ENCODE measurements around the gene RNH1. TPM values are rescaled to one million over a fixed set of nuclear protein-coding genes. Genes with fewer than 3 reads are reported as not detected.

The RNH1 gene
- total and polyA plus RNA-seq, 2 experiments from 2014 or later, result 623 to 751 TPM

GRCh38 chr11:477052-477715 is 29.9 kb downstream of the RNH1 start:
- in situ Hi-C loops (cut with MboI), result no loop called here
- no peak overlapping the region for H3K4me3 ChIP-seq

GRCh38 chr11:476416-476815 is 30.6 kb downstream of the RNH1 start:
- Histone ChIP-seq H3K27me3 (replicated peaks; ENCODE audit: insufficient read depth) (no peaks in the 10 kb centered on the region), H2AFZ (no peak overlapping the region), H3K4me2 (ENCODE audit: unreplicated experiment) (no peak overlapping the region), H3K79me2 (ENCODE audit: insufficient read depth) (peaks cover 52% of the 10 kb centered on the region), H3K4me1 (ENCODE audit: insufficient read depth) (no peaks in the 10 kb centered on the region), H4K20me1 (ENCODE audit: insufficient read depth) (no peaks in the 10 kb centered on the region), H3K9me3 (ENCODE audit: low read depth) (no peaks in the 10 kb centered on the region), H3K27ac (no peak overlapping the region), H3K9ac (no peak overlapping the region), H3F3A (ENCODE audit: insufficient read depth) (no peaks in the 10 kb centered on the region), H3K9me2 (ENCODE audit: insufficient read depth) (no peaks in the 10 kb centered on the region), H3K36me3 (ENCODE audit: low read depth) (no peaks in the 10 kb centered on the region), H3K4me3 (no peak overlapping the region)
- WGBS, 2 experiments (ENCODE audit: low coverage in 1 of 2, low lambda C conversion rate in 2 of 2, missing lambda C conversion rate in 2 of 2), result 96 to 97% methylated on average over 14 to 15 of the region's 15 CpGs
- DNase-seq, result no peak
- in situ Hi-C loops (cut with MboI), result no loop called here
- no peak for TF ChIP-seq EZH2 (IDR thresholded peaks at IDR 0.05; ENCODE audit: insufficient read depth, poor library complexity, severe bottlenecking)
- no peak for TF ChIP-seq EZH2phosphoT487 (IDR thresholded peaks at IDR 0.05; ENCODE audit: insufficient read depth, low read depth)

More at GRCh38 chr11:477052-477715, 29.9 kb downstream of the RNH1 start:
- Histone ChIP-seq H3K79me2 (ENCODE audit: insufficient read depth) (peaks cover 48% of the 10 kb centered on the region), H3K4me2 (ENCODE audit: unreplicated experiment) (no peak overlapping the region), H3K36me3 (ENCODE audit: low read depth) (no peaks in the 10 kb centered on the region), H3K9ac (no peak overlapping the region), H3K9me3 (ENCODE audit: low read depth) (no peaks in the 10 kb centered on the region), H2AFZ (no peak overlapping the region), H3K27me3 (replicated peaks; ENCODE audit: insufficient read depth) (no peaks in the 10 kb centered on the region), H4K20me1 (ENCODE audit: insufficient read depth) (no peaks in the 10 kb centered on the region), H3K9me2 (ENCODE audit: insufficient read depth) (no peaks in the 10 kb centered on the region), H3F3A (ENCODE audit: insufficient read depth) (no peaks in the 10 kb centered on the region), H3K4me1 (ENCODE audit: insufficient read depth) (no peaks in the 10 kb centered on the region), H3K27ac (no peak overlapping the region)
- WGBS, 2 experiments (ENCODE audit: low coverage in 1 of 2, low lambda C conversion rate in 2 of 2, missing lambda C conversion rate in 2 of 2), result 86 to 88% methylated on average over 15 to 16 of the region's 16 CpGs
- DNase-seq, result no peak
- TF ChIP-seq EZH2 (IDR thresholded peaks at IDR 0.05; ENCODE audit: insufficient read depth, poor library complexity, severe bottlenecking) (no peak), EZH2phosphoT487 (IDR thresholded peaks at IDR 0.05; ENCODE audit: insufficient read depth, low read depth) (no peak)

- WGBS, 2 experiments (ENCODE audit: low coverage in 1 of 2, low lambda C conversion rate in 2 of 2, missing lambda C conversion rate in 2 of 2), result 90 to 92% methylated on average over 9 of the region's 9 CpGs
- in situ Hi-C loops (cut with MboI), result no loop called here
Measured at GRCh38 chr11:475941-476340, 31.1 kb downstream of the RNH1 start.

GRCh38 chr11:474914-475506 is 32.0 kb downstream of the RNH1 start:
- Histone ChIP-seq H3K4me2 (ENCODE audit: unreplicated experiment) (no peak overlapping the region), H3F3A (ENCODE audit: insufficient read depth) (no peaks in the 10 kb centered on the region), H3K4me3 (no peak overlapping the region), H3K79me2 (ENCODE audit: insufficient read depth) (peaks cover 57% of the 10 kb centered on the region), H3K9me2 (ENCODE audit: insufficient read depth) (no peaks in the 10 kb centered on the region), H3K4me1 (ENCODE audit: insufficient read depth) (peaks cover 2% of the 10 kb centered on the region; the same call in 1 of the 2 replicates), H3K36me3 (ENCODE audit: low read depth) (no peaks in the 10 kb centered on the region), H2AFZ (no peak overlapping the region), H3K9ac (no peak overlapping the region), H4K20me1 (ENCODE audit: insufficient read depth) (no peaks in the 10 kb centered on the region), H3K9me3 (ENCODE audit: low read depth) (no peaks in the 10 kb centered on the region), H3K27me3 (replicated peaks; ENCODE audit: insufficient read depth) (no peaks in the 10 kb centered on the region), H3K27ac (no peak overlapping the region)
- TF ChIP-seq EZH2phosphoT487 (IDR thresholded peaks at IDR 0.05; ENCODE audit: insufficient read depth, low read depth), result no peak
- no peak for TF ChIP-seq EZH2 (IDR thresholded peaks at IDR 0.05; ENCODE audit: insufficient read depth, poor library complexity, severe bottlenecking)
- no peak for DNase-seq
- in situ Hi-C loops (cut with MboI), result no loop called here
- WGBS, 2 experiments (ENCODE audit: low coverage in 1 of 2, low lambda C conversion rate in 2 of 2, missing lambda C conversion rate in 2 of 2), result 95 to 98% methylated on average over 48 of the region's 48 CpGs

More at GRCh38 chr11:475941-476340, 31.1 kb downstream of the RNH1 start:
- Histone ChIP-seq H2AFZ (no peak overlapping the region), H3K79me2 (ENCODE audit: insufficient read depth) (peaks cover 56% of the 10 kb centered on the region), H3K9me3 (ENCODE audit: low read depth) (no peaks in the 10 kb centered on the region), H3K9me2 (ENCODE audit: insufficient read depth) (no peaks in the 10 kb centered on the region), H3K27me3 (replicated peaks; ENCODE audit: insufficient read depth) (no peaks in the 10 kb centered on the region), H3K36me3 (ENCODE audit: low read depth) (no peaks in the 10 kb centered on the region), H3K4me2 (ENCODE audit: unreplicated experiment) (no peak overlapping the region), H3F3A (ENCODE audit: insufficient read depth) (no peaks in the 10 kb centered on the region), H3K27ac (no peak overlapping the region), H3K9ac (no peak overlapping the region), H3K4me3 (no peak overlapping the region), H3K4me1 (ENCODE audit: insufficient read depth) (no peaks in the 10 kb centered on the region), H4K20me1 (ENCODE audit: insufficient read depth) (no peaks in the 10 kb centered on the region)
- DNase-seq, result no peak
- no peak for TF ChIP-seq EZH2phosphoT487 (IDR thresholded peaks at IDR 0.05; ENCODE audit: insufficient read depth, low read depth)
- no peak for TF ChIP-seq EZH2 (IDR thresholded peaks at IDR 0.05; ENCODE audit: insufficient read depth, poor library complexity, severe bottlenecking)
